IMR-90 (cell line): ENCODE measurements around the gene RAD1.

ENCODE experiments used
- CEBPB ChIP-seq: IDR thresholded peaks from 2 replicates; pipeline ENCODE4 v1.6.1; 2012; ENCODE audit warnings: low read depth, low read length, improper control_type of control experiment
- CHD1 ChIP-seq: IDR thresholded peaks from 2 replicates; pipeline ENCODE4 v1.6.1; 2012; ENCODE audit warnings: low read depth, low read length, improper control_type of control experiment
- CTCF ChIP-seq: conservative IDR thresholded peaks from 2 replicates; pipeline ENCODE4 v1.5.1; 2012; ENCODE audit warnings: mild to moderate bottlenecking, low read depth, low read length, improper control_type of control experiment
- FOS ChIP-seq: fragments of 150-350 bp; IDR thresholded peaks from 2 replicates; pipeline ENCODE4 v1.6.1; 2016; ENCODE audit warnings: low read depth, low read length
- MXI1 ChIP-seq: IDR thresholded peaks from 2 replicates; pipeline ENCODE4 v1.6.1; 2012; ENCODE audit warnings: low read depth, mild to moderate bottlenecking, low read length, moderate library complexity, borderline replicate concordance
- POLR2A ChIP-seq: IDR thresholded peaks from 2 replicates; pipeline ENCODE4 v1.6.1; 2012; ENCODE audit warnings: mild to moderate bottlenecking, low read depth, low read length
- RAD21 ChIP-seq: IDR thresholded peaks from 2 replicates; pipeline ENCODE4 v1.6.1; 2012; ENCODE audit warnings: low read length, improper control_type of control experiment
- RCOR1 ChIP-seq: IDR thresholded peaks from 2 replicates; pipeline ENCODE4 v1.6.1; 2012; ENCODE audit warnings: mild to moderate bottlenecking, low read length, improper control_type of control experiment; ENCODE audit not compliant: insufficient replicate concordance
- RFX5 ChIP-seq: IDR thresholded peaks from 2 replicates; pipeline ENCODE4 v1.8.0; 2012; ENCODE audit warnings: low read depth, mild to moderate bottlenecking, low read length, moderate library complexity
- SMC3 ChIP-seq: fragments of 150-350 bp; IDR thresholded peaks from 2 replicates; pipeline ENCODE4 v1.6.1; 2016; ENCODE audit warnings: low read depth, mild to moderate bottlenecking, antibody characterized with exemption, low read length, moderate library complexity

GRCh38 chr5:34866989-34867471, 48.3 kb downstream of the RAD1 start:
- TF ChIP-seq CTCF (no peak), RCOR1 (no peak), RFX5 (no peak), SMC3 (no peak), CHD1 (no peak), CEBPB (no peak), RAD21 (no peak), POLR2A (no peak), MXI1 (no peak), FOS (no peak)
